ENCODE results near the gene PPIL4.

Gene PPIL4

DNA sequence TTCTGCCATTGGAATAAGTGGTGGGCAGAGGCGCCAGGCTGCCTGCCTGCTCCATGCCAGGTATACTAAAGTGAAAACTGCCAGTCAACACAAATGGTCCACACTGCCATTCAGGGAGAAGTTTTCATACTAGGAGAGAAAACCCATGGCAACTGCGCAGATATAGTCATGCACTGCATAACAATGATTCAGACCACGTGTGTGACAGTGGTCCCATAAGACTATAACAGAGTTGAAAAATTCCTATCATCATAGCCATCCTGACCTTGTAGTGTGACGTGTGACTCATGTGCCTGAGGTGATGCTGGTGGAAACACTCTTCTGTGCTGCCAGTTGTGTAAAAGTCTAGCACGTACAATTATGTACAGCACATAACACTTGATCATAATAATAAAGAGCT, 86.1 kb downstream of the PPIL4 start:
- no peak for DNase-seq (ENCODE audit: low read depth, low spot score)

DNA sequence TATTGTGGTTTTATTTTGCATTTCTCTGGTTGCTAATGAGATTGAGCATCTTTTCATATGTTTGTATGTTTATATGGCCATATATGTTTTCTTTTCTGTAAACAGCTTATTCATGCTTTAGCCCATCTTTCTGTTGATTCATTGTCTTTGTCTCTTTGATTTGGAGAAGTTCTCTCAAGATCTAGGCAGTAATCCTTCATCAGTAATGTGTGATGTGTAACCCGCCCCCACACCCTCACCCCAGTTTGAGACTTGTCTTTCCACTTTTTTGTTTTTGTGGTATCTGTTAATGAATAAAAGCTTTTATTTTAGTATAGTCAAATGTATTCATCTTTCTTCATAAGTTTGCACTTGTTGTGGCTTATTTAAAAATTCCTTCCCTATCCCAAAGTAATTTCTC, 87.0 kb downstream of the PPIL4 start:
- no peak for DNase-seq (ENCODE audit: low read depth, low spot score)

DNA sequence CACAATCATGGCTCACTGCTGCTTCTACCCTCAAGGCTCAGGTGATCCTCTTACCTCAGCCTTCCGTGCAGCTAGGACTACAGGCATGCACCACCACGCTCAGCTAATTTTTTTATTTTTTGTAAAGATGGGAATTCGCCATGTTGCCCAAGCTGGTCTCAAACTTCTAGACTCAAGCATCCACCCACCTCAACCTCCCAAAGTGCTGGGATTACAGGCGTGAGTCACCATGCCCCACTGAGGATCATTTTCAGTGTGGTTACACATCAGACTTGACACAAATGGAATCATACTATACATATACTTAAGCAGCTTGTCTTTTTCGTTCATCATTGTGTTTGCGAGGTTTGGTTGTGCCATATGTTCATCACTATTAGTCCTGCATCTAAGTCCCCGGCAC, 87.6 kb downstream of the PPIL4 start:
- DNase-seq (ENCODE audit: low read depth, low spot score) = no peak

DNA sequence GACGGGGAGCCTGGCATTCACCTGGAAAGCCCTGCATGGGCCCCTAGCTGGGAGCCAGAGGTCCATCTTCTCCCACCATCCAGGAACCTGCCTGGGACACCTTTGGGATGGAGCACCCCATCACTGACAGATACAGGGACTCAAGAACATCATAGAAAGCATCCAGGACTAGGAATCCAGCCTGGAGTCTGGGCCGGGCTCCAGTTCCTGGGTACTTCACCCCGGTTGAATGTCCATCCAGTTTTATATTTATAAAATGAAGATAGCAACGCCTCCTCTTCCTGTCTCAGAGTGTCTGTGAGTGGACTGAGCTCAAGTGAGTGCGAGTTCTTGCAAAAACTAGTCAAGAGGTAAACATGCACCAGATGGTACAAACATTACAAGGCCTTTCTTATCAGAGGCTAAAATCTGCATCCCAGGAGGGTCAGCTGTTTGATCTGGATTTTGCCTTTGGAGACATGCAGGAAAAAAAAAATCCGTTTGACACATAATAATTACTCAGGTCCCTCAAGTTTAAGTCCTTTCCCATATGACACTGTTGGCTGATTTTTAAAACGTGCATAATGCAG, 88.4 kb downstream of the PPIL4 start:
- DNase-seq (ENCODE audit: low read depth, low spot score) = no peak

DNA sequence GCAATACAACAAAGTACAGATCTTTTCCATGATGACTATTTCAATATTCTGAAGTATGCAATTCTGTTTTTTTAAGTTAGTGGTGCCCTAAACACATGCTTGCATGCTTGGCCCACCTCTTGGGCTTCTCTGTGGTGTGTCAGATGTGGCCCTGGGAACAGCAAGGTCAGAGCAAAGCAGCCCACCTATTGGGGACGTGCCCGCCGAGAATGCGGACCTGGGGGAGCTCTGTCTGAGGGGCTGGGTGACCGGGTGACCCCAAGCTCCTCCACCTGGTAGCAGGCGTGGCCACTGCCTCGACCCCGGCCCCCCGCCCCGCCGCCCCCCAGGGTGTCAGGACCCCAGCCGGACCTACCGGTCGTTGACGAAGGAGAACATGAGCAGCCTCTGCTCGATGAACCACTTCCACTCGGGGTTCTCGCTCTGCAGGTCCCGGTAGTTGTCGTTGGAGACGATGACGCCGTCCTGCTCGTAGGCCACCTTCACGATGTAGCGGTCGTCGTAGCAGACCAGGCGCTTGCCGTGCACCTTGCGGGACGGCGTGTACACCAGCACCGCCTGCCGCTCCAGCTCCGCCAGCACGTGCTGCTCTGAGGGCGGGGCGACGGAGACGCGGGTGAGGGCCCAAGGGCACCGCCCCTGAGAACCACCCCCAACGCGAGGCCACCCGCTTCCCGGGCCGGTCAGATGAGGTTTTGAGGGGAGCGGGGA, 89.4 kb downstream of the PPIL4 start:
- DNase-seq (ENCODE audit: low read depth, low spot score) = no peak

DNA sequence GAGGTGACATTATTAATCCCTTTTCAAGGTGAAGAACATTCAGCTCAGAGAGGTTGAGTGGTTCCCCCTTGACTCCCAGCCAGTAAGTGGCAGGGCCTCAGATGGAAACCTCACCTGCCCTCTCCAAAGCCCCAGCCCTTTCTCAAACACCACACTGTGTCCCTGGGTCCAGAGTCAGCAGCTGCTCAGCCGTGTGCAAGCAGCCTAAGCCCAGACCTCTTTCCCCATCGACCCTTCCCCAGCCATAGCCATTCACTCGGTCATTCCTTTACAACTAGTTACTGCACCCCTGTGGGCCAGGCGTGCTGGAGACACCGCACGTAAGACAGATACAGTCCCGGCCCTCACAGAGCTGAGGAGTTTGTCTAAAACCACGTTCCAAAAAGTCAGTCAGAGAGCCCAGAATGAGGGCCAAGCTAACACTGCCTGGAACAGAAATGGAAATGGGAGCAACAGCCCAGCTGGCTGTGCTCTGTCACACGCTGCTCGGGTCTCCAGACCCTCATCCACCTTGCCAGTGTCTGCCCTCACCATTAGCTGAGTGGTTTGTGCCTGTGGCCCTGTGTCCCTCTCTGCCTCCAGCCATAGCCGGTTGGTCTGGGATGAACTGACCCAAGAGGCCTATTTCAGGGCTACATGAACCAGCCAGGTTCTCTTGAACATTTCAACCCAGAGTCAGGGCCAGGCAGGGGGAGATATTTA, 90.7 kb downstream of the PPIL4 start:
- no peak for DNase-seq (ENCODE audit: low read depth, low spot score)

All from activated naive CD8-positive, alpha-beta T cell treated with anti-CD3 and anti-CD28 coated beads, Interleukin-2, amount 50 U/mL, for 16 hours (primary cell).